Kidney capillary endothelial cell (primary cell): ENCODE measurements around the gene GREB1L.
"Not testable (repeated sequence)": the region's sequence is repeated elsewhere in the genome, so short reads cannot be mapped to it uniquely, and the experiment has no call there.

ENCODE experiments used
- DNase-seq: peaks from one replicate; pipeline ENCODE4 v3.0.0-alpha.2; 2018; ENCODE audit warnings: low spot score

The GREB1L gene

DNA sequence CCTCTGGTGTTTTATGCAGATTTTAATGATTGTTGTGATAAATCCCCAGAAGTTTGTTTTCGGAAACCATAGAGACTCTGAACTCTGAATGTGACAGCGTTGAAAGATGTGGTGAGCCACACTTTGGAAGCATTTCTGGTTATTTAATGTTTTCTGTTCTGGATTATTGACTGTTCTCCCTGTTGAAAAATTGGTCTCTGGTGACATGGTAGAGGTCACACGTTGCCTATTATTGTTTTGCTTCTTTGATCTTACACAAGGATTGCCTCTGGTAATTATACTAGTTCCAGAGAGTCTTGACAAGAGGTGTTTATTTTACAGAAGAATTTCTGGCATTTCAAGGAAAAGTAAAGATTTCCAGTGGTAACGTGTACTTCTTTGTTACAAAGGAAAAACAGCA lies 127.1 kb downstream of the GREB1L start:
- no peak for DNase-seq

DNA sequence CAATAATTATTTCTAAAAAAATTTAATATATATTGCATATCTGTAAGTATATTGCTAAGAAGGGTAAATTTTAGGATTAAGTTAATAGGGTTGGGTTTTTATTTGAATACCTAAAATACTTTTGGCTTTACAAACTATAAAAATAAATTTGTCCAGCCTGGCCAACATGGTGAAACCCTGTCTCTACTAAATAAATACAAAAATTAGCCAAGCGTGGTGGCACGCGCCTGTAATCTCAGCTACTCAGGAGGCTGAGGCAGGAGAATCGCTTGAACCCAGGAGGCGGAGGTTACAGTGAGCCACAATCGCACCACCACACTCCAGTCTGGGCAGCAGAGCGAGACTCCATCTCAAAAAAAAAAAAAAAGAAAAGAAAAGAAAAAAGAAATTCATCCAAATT lies 127.6 kb downstream of the GREB1L start:
- not testable (repeated sequence) for DNase-seq

DNA sequence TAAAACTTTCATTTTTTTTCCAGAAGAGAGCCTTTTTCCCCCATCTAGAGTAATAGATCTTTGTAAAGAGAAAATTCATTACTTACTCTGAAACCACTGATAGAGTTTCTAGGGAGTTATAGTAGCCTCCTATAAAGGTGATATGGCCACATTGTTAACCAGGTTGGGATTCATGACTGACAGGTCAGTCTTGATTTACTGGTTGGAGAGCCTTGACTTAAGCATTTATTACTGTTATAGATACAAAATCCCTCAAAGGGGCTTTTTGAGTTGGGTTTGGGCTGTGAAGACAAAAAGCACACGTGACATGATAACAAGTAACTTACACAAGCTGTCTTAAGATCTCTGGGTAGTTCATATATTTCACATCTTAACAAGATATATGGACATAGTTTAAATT lies 141.0 kb downstream of the GREB1L start:
- no peak for DNase-seq

DNA sequence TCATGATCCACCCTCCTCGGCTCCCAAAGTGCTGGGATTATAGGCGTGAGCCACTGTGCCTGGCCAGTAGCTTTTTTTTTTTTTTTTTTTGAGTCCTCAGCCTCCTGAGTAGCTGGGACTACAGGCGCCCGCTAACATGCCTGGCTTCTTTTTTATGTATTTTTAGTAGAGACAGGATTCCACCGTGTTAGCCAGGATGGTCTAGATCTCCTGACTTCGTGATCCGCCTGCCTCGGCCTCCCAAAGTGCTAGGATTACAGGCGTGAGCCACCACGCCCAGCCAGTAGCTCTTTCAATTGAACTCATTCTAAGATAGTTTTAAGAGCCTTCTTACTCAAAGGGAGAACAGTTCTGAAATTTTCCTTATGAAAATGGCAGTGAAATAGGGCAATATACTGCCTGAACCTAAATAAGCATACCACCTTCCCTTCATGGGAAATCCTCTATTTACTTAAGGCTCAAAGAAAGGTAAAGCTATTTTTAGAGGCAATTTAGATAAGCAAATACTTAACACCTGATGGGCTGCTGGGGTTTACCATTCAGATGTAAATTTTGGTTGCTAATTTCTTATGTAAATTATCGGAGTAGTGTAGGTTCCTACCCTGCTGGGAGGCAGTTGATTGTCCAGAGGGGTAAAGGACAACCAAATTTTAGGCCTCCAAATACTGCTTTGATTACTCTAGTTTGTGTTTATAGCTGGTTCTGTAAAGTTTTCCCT lies 144.7 kb downstream of the GREB1L start:
- no peak for DNase-seq

DNA sequence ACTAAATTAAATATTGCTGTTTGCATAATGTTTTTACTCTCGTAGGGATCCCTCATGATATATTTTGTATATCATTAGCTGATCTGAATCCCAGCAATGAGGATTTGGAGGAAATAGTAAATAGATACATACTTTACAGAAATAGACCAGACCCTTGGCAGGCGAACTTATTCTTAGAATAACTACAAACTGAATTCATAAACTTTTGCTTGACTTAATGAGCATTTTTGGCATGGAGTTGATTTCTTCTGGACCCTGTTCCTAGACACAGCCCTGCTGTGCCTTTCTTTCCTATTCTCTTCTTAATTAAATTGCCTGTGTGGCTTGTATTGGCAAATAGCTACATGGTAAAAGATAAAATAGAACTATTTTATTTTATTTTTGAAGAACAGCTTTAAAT lies 145.9 kb downstream of the GREB1L start:
- no peak for DNase-seq

DNA sequence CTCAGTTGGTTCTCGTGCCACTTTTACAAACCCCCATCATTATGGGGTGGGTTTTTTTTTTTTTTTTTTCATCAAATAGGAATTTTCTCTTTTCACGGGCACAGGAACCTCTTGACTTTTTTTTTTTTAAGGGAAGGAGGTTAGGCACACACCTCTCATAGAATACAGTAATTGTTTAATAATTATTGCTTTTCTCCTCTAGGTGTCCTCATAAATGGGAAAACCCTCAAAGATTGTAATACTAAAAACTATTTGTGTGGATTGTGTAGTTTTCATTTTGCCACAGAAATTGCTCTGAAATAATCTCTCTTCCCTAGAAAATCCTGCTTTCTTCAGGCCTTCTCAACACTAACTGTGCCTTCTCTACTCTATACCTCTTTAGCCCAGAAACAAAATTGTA lies 147.3 kb downstream of the GREB1L start:
- DNase-seq, result no peak

DNA sequence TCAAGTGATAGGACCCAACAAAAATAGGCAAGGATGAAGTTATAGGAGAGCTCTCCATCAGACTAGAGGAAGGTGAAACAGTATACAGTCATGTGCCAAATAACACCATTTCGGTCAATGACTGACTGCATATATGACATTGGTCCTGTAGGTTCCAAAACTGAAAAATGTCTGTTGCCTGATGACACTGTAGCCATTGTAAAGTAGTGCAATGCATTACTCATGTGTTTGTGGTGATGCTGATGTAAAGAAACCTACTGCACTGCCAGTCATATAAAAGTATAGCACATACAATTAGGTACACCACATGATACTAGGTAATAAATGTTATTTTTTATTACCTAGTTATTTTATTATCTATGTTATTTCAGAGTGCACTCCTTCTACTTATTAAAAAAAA lies 147.9 kb downstream of the GREB1L start:
- no peak for DNase-seq

DNA sequence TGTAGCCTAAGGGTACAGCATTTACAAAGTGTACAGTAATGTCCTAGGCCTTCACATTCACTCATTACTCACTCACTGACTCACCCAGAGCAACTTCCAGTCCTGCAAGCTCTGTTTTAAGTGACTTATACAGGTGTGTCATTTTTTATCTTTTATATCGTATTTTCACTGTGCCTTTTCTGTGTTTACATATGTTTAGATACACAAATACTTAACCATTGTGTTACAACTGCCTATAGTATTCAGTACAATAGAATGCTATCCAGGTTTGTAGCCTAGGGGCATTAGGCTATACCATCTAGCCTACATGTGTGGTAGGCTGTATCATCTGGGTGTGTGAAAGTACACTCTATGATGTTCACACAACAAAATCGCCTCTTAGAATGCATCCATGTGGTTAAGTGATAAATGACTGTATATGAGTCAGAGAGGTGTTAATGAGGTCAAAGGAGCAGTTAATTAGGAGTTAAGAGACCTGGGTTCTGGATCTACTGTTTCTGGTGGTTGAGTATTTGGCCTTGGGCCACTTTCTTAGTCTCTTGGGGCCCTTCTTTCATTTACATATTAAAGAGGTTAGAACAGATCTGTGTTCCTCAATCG lies 149.1 kb downstream of the GREB1L start:
- peak; percentile 25 for DNase-seq

DNA sequence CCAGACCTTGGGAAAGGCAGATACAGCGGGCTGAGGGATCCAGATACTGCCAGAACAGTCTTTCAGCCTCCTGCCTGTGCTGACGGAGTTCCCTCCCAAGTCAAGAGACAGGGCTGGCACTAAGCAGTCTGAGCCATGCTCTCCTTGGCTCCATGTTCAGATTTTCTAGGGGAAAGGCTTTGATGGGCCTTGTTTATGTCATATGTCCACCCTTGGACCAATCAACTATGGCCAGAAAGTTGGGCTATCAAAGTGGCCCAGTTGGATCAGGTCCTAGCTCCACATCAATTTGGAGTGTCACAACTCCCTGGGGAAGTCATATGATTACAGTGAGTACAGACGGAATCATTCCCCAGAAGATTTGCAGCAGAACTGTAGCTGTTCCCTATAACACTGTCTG lies 152.0 kb downstream of the GREB1L start:
- DNase-seq, result no peak

DNA sequence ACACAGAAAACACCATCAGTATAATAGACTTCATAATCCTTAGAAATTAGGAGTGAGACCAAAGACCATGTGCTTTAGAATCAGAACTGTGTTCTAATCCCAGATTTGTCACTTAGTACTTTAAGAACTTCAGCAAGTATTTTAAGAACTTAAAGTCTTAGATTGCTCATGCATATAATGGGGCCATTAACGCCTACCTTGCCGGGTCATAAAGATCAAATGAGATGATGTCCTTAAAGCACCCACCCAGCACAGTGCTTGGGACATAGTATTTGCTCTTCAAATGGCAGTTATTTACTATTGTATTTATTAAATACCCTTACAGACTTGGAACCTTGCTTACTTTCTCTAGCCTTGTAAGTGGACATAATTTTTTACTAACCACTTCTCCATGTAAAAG lies 156.1 kb downstream of the GREB1L start:
- no peak for DNase-seq

DNA sequence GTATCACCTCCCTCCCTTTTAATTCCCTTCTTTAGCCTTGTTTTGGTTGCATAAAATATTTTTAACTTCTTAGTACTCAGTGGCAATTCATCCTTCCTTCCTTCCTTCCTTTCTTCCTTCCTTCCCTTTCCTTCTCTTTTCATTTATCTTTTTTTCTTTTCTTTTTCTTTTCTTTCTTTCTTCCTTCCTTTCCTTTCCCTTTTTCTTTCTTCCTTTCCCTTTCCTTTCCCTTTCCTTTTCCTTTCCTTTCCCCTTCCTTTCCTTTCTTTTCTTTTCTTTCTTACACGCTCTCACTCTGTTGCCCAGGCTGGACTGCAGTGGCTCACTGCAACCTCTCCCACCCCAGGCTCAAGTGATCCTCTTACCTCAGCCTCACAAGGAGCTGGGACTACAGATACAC lies 160.2 kb downstream of the GREB1L start:
- DNase-seq, result no peak

DNA sequence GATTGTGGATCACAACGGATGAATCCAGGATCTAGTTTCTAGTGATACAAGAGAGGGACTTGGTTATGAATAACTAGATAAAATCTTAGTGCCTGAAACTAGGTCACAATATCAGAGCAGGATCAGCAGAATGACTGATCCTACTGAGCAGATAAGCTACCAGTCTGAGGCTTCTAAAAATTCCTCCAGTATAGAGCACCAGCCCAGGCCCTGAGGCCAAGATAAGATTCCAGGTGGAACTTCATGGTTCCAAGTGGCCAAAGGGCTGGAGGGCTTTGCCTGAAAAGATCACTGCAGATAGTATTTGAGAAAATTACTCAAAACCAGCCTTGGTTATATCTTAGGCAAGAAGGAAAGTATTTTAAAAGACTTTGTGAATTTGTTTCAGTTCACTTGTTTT lies 162.4 kb downstream of the GREB1L start:
- no peak for DNase-seq

DNA sequence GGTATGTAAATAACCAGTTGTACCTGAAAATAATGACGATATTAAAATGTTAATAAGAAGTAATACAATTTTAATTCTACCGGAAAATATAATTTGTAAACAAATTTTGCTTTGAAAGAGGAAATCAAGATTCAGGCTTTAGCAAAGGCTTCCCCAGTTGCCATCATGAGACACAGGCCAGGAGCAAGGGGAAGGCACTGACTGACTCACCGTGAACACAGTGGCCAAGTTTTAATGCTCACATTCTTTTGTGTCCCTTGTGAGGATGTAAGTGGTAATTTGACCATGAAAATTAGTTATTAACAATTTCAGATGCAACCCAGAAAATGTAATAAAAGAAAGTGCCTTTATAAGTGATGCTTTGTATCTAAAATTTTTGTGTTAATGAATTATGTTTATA lies 164.1 kb downstream of the GREB1L start:
- no peak for DNase-seq

DNA sequence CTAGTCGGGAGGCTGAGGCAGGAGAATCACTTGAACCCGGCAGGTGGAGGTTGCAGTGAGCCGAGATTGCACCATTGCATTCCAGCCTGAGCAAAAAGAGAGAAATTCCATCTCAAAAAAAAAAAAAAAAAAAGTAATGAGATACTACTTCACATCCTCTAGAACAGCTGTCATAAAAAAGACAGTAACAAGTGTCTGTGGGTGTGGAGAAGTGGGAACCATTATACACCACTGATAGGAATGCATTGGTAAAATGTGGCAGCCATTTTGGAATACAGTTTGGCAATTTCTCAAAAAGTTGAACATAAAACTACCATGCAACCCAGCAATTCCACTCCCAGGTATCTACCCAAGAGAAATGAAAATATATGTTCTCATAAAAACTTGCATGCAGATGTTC lies 166.6 kb downstream of the GREB1L start:
- DNase-seq, result no peak

DNA sequence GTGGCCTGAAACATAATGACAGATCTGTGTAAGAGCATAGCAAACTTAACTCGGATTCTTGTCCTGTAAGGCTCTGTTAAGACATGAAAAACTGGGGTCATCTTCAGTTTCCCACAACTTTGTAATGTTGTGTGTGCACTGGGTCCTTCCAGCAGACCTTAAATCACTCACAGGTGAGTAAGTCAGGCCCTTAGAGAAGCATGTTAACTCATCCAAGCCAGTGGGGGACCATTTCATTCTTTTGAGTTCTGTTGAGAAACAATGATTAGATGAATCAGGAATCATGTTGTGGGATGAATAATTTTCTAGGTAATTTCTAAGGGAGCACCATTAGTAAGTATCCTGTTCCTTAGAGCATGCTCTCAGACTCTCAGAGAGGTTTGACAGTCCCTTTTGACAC lies 191.4 kb downstream of the GREB1L start:
- DNase-seq, result no peak

DNA sequence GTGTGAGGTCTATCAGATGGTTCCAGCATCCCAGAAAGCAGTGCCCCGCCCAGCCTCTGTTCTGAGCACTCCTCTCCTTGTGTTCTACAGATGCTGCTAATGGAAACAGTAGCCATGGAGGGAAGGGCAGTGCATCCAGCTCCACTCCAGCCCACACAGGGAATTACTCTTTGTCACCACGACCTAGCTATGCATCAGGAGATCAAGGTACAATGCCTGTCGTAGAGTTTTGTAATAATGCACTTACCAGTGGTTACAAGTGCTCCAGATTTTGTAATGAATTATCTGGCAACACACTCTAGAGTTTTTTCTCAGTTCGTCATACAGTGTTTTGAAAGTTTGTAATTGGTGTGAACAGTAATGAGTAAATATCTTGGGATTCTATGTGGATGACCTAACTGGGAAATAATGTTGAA lies 197.4 kb downstream of the GREB1L start:
- no peak for DNase-seq

DNA sequence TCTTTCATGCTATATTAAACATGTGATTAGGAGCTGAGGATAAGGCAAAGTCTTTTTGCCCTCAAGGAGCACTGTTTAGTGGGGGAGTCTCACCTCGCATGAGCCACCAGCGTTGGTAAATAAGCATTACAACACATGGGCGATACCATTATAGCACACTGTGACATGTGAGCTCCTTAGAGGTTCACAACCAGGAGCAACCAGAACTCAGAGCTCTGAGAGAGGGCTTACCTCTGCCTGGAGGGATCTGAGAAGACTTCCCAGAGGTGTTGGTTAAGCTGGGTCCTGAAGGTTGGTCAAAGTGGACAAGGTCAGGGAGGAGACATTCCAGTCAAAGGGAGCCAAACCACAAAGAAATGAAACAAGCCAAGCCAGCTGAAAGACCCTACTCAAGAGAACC lies 199.6 kb downstream of the GREB1L start:
- DNase-seq, result no peak

DNA sequence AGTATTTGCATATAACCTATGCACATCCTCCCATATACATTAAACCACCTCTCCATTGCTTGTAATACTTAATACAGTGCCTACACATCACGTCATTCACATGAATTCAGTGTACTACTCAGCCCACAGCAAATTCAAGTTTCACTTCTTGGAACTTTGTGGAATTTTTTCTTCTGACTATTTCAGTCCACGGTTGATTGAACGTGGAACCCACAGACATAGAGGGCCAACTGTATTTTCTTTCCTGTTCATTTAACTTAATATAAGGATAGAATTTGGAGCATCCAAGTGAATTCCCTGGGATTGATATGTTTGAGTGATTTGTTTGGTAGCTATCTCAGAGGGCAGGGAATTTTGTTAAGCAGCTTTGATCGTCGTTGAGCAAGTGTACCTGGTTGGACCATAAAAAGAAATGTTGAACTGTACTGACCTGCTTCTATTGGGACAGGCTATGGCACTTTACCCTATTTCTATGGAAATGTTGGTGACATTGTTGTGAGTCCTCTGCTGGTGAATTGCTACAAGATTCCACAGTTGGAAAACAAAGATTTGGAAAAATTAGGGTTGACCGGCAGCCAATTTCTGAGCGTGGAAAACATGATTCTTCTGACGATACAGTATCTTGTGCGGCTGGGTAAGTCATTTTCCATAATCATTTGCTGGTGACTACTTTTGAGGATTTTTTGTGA lies 201.9 kb downstream of the GREB1L start:
- no peak for DNase-seq

DNA sequence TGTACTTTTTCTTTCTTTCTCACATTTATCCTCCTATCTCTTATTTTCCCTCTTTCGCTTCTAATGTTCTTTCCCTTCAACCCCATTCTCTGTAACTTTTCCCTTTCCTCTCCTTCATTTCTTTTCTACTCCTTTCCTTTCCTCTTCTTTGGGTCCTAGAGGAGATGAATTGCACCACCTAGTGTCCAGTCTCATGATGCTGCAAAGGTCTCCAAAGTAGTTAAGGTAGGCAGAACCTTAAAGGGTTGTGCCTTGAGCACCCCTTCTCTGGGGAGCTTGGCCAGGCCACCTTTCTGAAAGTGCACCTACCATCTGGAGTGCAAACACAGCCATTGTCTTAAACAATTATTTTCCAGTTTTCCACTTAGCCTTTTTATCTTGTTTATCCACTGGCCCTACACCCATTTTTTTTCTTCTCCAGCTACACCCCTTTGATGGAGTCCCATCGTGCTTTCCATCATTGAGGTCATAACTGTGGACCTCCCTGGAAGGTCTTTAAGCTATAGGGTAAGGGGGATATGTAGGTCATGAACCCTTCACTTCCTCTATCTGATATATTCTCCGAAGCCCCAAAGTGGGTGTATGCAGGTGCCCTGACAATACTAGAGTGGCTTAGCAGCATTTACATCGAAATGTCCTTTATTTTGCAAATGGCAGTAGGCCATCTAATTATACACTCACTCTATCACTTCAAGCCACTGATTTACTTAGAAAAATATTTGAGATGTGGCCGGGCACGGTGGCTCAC lies 202.6 kb downstream of the GREB1L start:
- DNase-seq, result peak; percentile 16

DNA sequence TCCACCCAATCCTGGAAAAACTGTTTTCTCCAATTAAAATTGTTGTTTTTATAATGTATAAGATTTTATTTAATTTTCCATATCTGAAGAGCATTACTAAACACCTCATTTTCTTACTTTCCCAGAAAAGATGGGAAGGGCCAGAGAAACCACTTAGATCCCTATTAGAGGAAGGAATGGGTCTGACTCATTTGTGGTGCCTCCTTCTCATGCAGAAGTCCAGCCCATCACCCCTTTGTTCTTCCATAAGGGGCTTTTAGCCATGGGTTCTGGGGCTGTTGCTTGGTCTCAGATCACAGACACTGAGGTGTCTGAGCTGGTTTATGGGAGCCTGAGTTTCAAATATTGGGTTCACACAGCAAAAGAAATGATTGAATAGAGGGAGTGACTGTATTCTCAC lies 206.3 kb downstream of the GREB1L start:
- DNase-seq, result no peak

DNA sequence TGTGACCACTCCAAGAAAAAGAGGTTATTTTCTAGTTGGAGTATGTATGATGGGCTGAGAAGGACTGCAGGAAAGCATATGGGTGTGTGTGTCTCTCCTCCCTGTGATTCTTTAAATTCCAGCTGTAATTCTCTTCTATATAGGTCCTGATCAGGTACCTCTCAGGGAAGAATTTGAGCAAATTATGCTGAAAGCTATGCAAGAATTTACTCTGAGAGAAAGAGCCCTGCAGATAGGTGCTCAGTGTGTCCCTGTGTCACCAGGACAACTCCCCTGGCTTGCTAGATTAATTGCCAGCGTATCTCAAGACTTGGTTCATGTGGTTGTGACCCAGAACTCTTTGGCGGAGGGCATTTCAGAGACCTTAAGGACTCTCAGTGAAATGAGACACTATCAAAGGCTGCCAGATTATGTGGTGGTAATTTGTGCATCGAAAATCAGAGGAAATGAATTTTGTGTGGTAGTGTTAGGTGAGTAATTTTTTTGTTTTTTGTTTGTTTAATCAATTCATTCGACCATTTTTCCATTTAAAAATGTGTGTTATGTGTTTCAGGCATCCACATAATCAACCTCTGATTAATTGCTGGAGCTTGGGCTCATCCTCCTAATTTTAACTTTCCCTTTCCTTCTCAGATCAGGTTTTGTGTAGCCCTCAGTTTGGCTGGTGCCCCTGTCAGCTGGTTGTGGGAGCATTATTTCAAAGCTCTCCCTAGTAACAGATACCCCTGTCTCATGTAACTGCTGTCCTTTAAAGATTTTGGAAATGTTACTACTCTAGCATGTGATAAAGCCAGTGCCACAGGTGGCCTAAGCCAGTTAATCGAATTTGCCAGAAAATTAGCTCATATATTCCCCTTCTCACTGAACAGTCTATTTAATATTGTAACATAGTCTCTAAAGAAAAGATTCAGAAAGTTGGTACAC lies 207.6 kb downstream of the GREB1L start:
- no peak for DNase-seq

DNA sequence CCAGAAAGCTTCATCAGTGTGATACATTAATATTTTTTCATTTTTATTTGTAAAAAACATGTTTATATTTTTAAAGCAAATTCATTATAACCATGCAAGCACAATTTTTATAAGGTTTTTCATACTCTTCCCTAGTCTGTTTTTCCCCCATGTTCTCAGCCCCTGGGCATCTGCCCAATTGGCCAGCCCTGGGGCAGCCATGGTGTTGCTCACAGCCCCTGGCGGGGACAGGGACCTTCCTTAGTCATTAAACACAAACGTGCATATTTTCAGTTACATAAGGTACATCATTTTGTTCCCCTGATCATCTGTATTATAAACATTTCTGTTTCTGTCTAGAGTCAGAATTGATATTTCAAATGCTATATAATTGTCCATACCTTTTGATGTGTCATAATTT lies 208.5 kb downstream of the GREB1L start:
- no peak for DNase-seq
